NOMO-1 treated with DMSO at 0.1 percent for 48 hours (cell line): ENCODE measurements around the gene RDH13.
"Not testable (repeated sequence)": the region's sequence is repeated elsewhere in the genome, so short reads cannot be mapped to it uniquely, and the experiment has no call there.

Experiments
- DNase-seq: peaks from one replicate; lab custom pipeline; 2025; ENCODE audit not compliant: unreplicated experiment; lab: John Stamatoyannopoulos, UW

The RDH13 gene

DNA sequence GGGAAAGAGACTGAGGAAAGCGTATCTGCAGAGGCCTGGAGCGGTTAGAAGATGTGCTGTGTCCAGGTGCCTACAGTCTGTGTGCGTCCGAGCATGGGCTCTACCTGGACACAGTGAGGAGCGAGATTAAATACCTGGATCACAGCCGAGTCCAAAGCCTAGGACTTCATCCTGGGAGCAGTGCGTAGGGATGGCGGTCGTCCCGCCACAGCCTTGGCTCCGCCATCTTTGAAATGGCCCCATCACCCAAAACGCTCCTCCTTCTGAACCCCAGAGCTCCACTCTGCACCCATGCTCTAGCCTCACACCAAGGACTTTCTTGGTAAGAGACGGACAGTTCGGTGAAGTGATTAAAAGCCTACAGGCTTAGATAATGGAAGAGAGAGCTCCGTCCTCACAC is 44.7 kb downstream of the RDH13 start:
- DNase-seq = no peak

GRCh38 chr19:55016017-55016416 is 46.9 kb downstream of the RDH13 start:
- DNase-seq = no peak

GRCh38 chr19:55015126-55015525 is 47.8 kb downstream of the RDH13 start:
- no peak for DNase-seq

GRCh38 chr19:55014714-55015113 is 48.2 kb downstream of the RDH13 start:
- no peak for DNase-seq

DNA sequence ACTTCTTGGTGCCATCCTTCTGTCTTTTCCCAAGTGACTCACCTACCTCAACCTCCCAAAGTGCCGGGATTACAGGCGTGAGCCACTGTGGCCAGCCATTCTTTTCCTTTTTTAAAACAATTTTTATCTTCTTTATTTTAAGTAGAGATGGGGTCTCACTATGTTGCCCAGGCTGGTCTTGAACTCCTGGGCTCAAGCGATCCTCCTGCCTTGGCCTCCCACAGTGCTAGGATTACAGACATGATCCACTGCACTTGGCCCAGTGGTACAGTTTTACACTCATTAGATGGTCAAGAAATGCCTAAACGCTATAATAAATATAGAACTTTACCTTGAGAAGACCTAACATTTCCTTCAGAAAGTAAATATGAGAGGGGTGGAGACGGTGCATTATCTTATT is 49.4 kb downstream of the RDH13 start:
- DNase-seq = no peak

- no peak for DNase-seq
Measured at GRCh38 chr19:55012306-55012705, 50.6 kb downstream of the RDH13 start.

GRCh38 chr19:55010561-55010960 is 52.4 kb downstream of the RDH13 start:
- not testable (repeated sequence) for DNase-seq

DNA sequence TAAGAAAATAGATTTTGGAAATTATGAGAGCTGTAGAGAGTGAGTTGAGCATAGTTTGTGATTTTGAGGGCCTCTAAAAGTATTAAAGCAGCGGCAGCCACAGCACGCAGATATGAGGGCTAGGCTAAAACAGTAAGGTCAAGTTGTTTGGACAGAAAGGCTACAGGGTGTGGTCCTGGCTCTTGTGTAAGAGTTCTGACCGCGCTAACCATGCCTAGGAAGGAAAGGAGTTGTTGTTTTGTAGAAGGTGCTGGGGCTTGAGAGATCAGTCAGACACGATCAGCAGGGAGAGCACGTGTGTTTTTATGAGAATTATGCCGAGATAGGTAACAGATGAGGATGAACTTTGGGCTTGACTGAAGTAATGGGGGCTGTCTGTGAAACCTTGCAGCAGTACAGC is 54.2 kb downstream of the RDH13 start:
- DNase-seq = peak; percentile 6

DNA sequence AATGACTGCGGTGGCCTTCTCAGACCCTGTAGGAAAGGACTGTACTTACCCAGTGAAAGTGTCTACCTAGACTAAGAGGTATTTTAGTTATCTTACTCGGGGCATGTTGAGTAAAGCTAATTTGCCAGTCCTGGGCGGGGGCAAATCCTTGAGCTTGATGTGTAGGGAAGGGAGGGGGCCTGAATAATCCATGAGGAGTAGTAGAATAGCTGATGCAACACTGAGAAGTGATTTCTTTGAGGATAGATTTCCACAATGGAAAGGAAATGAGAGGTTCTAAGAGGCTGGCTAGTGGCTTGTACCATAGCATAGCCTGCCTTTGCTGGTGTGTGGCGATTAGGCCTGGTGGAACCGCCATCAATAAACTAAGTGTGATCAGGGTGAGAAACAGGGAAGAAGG is 54.8 kb downstream of the RDH13 start:
- DNase-seq = not testable (repeated sequence)

- DNase-seq = not testable (repeated sequence)
Measured at GRCh38 chr19:55007537-55007936, 55.4 kb downstream of the RDH13 start.

DNA sequence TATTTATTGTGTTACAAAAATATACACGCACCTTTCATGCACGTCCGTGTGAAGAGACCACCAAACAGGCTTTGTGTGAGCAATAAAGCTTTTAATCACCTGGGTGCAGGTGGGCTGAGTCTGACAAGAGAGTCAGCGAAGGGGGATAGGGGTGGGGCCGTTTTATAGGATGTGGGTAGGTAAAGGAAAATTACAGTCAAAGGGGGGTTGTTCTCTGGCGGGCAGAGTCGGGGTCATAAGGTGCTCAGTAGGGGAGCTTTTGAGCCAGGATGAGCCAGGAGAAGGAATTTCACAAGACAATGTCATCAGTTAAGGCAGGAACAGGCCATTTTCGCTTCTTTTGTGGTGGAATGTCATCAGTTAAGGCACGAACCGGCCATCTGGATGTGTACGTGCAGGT is 56.2 kb downstream of the RDH13 start:
- not testable (repeated sequence) for DNase-seq

- DNase-seq = peak; percentile 99
Measured at GRCh38 chr19:55005684-55006488, 57.1 kb downstream of the RDH13 start.

- DNase-seq = no peak
Measured at GRCh38 chr19:55000761-55001160, 62.2 kb downstream of the RDH13 start.

DNA sequence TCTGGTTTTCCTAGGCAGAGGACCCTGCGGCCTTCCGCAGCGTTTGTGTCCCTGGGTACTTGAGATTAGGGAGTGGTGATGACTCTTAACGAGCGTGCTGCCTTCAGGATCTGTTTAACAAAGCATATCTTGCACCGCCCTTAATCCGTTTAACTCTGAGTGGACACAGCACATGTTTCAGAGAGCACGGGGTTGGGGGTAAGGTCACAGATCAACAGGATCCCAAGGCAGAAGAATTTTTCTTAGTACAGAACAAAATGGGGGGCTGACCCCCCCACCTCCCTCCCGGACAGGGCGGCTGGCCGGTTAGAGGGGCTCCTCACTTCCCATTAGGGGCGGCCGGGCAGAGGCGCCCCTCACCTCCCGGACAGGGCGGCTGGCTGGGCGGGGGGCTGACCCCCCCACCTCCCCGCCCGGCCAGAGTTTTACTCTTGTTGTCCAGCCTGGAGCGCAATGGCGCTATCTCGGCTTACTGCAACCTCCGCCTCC is 64.2 kb downstream of the RDH13 start:
- not testable (repeated sequence) for DNase-seq

- no peak for DNase-seq
Measured at GRCh38 chr19:54995561-54995960, 67.4 kb downstream of the RDH13 start.
